Type B pancreatic cell (in vitro differentiated cells): ENCODE data around the gene DENND4A. TPM values are rescaled to one million over a fixed set of nuclear protein-coding genes. Genes with fewer than 3 reads are reported as not detected.

ENCODE experiments used
- DNase-seq: peaks from one replicate; pipeline ENCODE4 v3.0.0; 2021; ENCODE audit warnings: mixed read lengths; ENCODE audit not compliant: unreplicated experiment; ENCODE audit errors: extremely low spot score
- H3K27ac Mint-ChIP-seq: 2 replicates; pipeline ENCODE4 v1.8.0; 2021; ENCODE audit warnings: mild to moderate bottlenecking, mixed read lengths
- H3K27me3 Mint-ChIP-seq: 2 replicates; pipeline ENCODE4 v1.8.0; 2021; ENCODE audit warnings: mixed read lengths
- H3K36me3 Mint-ChIP-seq: 2 replicates; pipeline ENCODE4 v1.8.0; 2021; ENCODE audit warnings: mixed read lengths
- H3K4me1 Mint-ChIP-seq: one replicate; pipeline ENCODE4 v1.8.0; 2021; ENCODE audit warnings: mixed read lengths; ENCODE audit not compliant: unreplicated experiment
- H3K4me3 Mint-ChIP-seq: 2 replicates; pipeline ENCODE4 v1.8.0; 2021; ENCODE audit warnings: mild to moderate bottlenecking, mixed read lengths
- H3K9me3 Mint-ChIP-seq: 2 replicates; pipeline ENCODE4 v1.8.0; 2021; ENCODE audit warnings: mixed read lengths
- total RNA-seq: library from RNA; stranded (reverse); gene quantifications from 2 replicates; pipeline ENCODE4 v1.2.1, GENCODE V29; 2021; ENCODE audit warnings: low replicate concordance
- TF ChIP-seq, protein P1 (sequence below): fragments of 200-600 bp; sonication (generic); conservative IDR thresholded peaks from 2 replicates; pipeline ENCODE4 v1.5.0; 2021; ENCODE audit warnings: antibody characterized with exemption, mild to moderate bottlenecking

The DENND4A gene
- total RNA-seq, 1 donor from 2014 or later, result 13.4 TPM

DNA sequence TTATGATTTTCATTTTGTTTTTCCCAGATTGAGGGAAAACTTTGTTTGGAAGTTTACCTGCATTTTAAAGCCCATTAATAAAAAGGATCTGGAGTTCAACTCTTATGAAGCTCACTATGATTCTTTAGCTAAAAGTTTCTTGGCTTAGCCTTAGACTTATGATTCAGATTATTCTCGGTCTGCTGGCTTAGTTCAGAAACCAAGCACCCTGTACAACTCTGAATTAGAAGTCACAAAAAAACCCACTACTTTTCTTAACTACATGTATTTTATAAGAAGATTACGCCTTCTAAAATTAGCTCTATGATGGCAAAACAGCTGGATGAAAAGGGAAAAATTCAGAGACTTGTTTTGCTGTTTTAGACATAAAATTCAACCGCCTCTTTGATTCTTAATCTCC lies 14.3 kb upstream of the DENND4A start:
- no peak for DNase-seq
- Mint-ChIP-seq H3K4me1 (peaks cover 6% of the 10 kb centered on the region), H3K9me3 (no peaks in the 10 kb centered on the region), H3K27me3 (no peaks in the 10 kb centered on the region), H3K36me3 (no peaks in the 10 kb centered on the region), H3K27ac (no peak overlapping the region), H3K4me3 (no peak overlapping the region)
- TF ChIP-seq, protein P1, sequence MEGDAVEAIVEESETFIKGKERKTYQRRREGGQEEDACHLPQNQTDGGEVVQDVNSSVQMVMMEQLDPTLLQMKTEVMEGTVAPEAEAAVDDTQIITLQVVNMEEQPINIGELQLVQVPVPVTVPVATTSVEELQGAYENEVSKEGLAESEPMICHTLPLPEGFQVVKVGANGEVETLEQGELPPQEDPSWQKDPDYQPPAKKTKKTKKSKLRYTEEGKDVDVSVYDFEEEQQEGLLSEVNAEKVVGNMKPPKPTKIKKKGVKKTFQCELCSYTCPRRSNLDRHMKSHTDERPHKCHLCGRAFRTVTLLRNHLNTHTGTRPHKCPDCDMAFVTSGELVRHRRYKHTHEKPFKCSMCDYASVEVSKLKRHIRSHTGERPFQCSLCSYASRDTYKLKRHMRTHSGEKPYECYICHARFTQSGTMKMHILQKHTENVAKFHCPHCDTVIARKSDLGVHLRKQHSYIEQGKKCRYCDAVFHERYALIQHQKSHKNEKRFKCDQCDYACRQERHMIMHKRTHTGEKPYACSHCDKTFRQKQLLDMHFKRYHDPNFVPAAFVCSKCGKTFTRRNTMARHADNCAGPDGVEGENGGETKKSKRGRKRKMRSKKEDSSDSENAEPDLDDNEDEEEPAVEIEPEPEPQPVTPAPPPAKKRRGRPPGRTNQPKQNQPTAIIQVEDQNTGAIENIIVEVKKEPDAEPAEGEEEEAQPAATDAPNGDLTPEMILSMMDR, result no peak

DNA sequence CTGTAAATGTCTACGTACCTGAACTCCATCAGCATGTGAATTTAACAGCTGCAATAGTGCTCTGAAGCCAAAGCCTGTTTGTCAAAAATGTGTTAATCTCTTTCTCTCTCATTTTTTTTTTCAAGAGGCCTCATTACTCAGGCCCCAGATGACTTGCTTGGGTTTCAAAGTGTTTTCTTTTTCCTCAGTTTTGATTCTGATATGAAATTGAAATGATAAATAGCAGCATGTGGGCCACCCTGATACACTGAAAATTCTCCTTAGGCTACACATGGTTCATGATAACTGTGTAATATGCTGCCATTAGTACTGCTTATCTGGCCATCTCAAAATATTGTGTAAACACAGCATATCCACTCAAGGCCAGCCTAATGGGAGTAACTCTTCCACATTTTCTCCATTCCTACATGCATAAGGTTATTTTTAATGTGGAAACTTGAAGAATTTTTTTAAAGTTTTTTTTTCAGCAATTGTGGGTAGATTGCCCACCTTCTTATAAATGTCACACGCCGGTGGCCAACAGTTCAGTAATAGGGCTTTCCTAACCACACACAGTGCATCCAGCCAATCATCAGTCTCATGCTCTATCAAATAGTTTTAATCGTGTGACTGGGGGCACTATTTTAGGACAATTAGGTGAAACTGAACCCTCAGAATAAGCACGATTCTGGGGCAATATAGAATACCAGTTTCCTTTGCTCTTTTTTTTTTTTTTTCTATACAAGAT lies 13.1 kb upstream of the DENND4A start:
- no peak overlapping the region for H3K27ac Mint-ChIP-seq
- H3K9me3 Mint-ChIP-seq, result no peaks in the 10 kb centered on the region
- H3K4me3 Mint-ChIP-seq, result no peak overlapping the region
- no peaks in the 10 kb centered on the region for H3K27me3 Mint-ChIP-seq
- TF ChIP-seq, protein P1, result no peak
- no peak for DNase-seq
- no peaks in the 10 kb centered on the region for H3K36me3 Mint-ChIP-seq
- peaks cover 6% of the 10 kb centered on the region for H3K4me1 Mint-ChIP-seq

DNA sequence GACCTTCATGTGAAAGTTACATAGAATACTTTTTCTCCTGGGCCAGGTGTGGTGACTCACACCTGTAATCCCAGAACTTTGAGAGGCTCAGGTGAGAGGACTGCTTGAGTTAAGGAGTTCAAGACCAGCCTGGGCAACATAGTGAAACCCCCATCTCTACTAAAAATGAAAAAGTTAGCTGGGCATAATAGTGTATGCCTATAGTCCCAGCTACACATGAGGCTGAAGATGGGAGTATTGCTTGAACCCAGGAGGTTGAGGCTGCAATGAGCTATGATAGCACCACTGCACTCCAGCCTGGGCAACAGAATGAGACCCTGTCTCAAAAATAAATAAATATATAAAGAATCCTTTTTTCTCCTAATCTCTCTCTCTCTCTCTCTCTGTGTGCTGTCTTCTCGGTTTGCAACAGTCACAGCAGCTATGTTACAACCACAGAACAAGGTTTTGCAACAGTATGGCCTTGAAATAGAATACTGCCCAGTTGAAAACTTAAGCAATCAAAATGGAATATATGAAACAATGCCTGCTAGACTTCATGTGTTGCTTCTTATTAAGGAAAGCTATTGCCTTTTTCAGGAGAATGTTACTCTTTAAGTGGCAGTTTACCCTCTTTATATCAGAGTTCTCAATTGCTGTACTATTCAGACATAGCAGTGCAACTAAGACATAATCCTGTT lies 12.3 kb upstream of the DENND4A start:
- TF ChIP-seq, protein P1, result no peak
- Mint-ChIP-seq H3K27me3 (no peaks in the 10 kb centered on the region), H3K4me1 (peaks cover 6% of the 10 kb centered on the region), H3K36me3 (no peaks in the 10 kb centered on the region), H3K9me3 (no peaks in the 10 kb centered on the region), H3K27ac (no peak overlapping the region), H3K4me3 (no peak overlapping the region)
- DNase-seq, result no peak

DNA sequence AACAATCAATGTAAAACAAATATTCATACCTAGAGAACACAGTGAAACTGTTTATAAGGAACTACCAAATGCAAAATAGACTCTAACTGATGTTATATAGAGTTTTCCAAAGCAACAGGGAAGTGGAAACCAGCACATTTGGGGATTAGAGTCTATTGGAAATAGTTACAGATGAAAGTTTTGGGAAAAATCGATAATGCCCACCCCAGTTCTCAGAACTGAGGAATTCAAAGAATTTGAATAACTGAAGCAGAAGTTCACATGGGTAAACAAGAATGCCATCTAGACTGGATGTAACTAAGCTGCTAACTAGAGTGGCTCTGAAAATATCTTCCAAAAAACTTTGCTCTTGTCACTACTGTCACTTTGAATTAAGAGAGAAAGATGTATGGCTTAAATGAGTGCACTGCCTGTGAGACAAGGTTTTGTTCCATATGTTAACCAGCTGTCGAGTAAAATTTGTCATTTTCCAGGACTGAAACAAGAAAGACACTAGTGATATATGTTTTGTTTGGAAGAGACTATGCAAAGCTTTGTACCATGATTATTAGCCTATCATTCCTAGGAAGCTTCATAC lies 9.2 kb upstream of the DENND4A start:
- Mint-ChIP-seq H3K36me3 (no peaks in the 10 kb centered on the region), H3K27me3 (no peaks in the 10 kb centered on the region)

DNA sequence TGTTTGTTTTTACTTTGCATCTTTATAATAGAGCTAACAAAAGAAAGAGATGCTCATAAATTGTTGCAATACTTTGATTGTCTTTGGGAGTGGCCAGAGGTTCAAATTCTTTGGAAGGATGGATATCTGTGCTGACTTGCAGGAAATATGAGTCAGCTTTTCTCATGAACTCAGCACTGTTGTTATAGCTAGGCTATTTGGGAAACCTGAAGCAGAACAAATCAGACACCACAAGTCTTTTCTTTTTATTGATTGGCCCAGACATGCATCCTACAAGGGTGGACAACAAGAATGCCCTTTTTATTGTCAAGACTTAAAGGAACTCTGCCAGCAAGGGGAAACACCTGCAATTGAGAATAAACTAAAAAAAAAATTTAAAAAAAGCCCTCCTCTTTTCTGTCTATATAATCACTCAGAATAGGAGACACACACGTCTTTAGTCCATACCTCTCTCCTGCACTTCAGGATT lies 4.6 kb upstream of the DENND4A start:
- Mint-ChIP-seq H3K4me3 (no peak overlapping the region), H3K9me3 (no peaks in the 10 kb centered on the region), H3K27ac (peak overlapping the region; percentile 84), H3K36me3 (no peaks in the 10 kb centered on the region), H3K27me3 (no peaks in the 10 kb centered on the region), H3K4me1 (peaks cover 18% of the 10 kb centered on the region)
- DNase-seq, result no peak
- TF ChIP-seq, protein P1, result no peak

More for the DNA sequence above, 9.2 kb upstream of the DENND4A start:
- no peak overlapping the region for H3K27ac Mint-ChIP-seq
- peaks cover 14% of the 10 kb centered on the region for H3K4me1 Mint-ChIP-seq
- H3K4me3 Mint-ChIP-seq, result no peak overlapping the region
- DNase-seq, result no peak
- TF ChIP-seq, protein P1, result no peak
- H3K9me3 Mint-ChIP-seq, result no peaks in the 10 kb centered on the region
